CD4-positive, alpha-beta T cell (primary cell): ENCODE results near the gene LRPPRC. TPM values are rescaled to one million over a fixed set of nuclear protein-coding genes. Genes with fewer than 3 reads are reported as not detected.

ENCODE experiments used
- ATAC-seq: fragments of 200-7000 bp; cut with Tn5 transposase; one replicate; pipeline ENCODE4 v1.10.0; 2022; ENCODE audit warnings: mild to moderate bottlenecking; ENCODE audit not compliant: poor library complexity
- CTCF ChIA-PET: fragments of 350-600 bp; sonication (Branson Sonifier 250); formaldehyde crosslinking; loops from one replicate; lab custom pipeline; 2021; ENCODE audit warnings: antibody characterized with exemption, inconsistent platforms; lab: Charles Lee
- POLR2A ChIA-PET: fragments of 350-600 bp; sonication (Branson Sonifier 250); formaldehyde crosslinking; loops from one replicate; lab custom pipeline; 2021; ENCODE audit warnings: antibody characterized with exemption, inconsistent platforms; lab: Charles Lee
- DNase-seq, 14 experiments: peaks; one replicate each; pipeline ENCODE4 v3.0.0-alpha.2; 2013 to 2020; ENCODE audit warnings: mixed read lengths in 2 of 14
- H3K27ac ChIP-seq, 2 donors: one replicate each; pipeline versions ENCODE4 v1.5.1 to v1.7.0; 2013; ENCODE audit warnings: low read length in 2 of 2, low read depth in 1 of 2, mild to moderate bottlenecking in 1 of 2
- H3K27me3 ChIP-seq, 2 experiments: 1 replicate in 1 of 2; 2 replicates in 1 of 2; pipeline versions ENCODE4 v1.6.1 to v1.7.0; 2013; ENCODE audit warnings: low read length in 2 of 2, control low read depth in 1 of 2, mild to moderate bottlenecking in 1 of 2, moderate library complexity in 1 of 2; ENCODE audit not compliant: insufficient read depth in 2 of 2, control insufficient read depth in 1 of 2
- H3K36me3 ChIP-seq: one replicate; pipeline ENCODE4 v1.6.1; 2013; ENCODE audit warnings: low read length, control low read depth; ENCODE audit not compliant: insufficient read depth
- H3K4me1 ChIP-seq: one replicate; pipeline ENCODE4 v1.6.1; 2013; ENCODE audit warnings: low read length, control low read depth; ENCODE audit not compliant: insufficient read depth
- H3K4me3 ChIP-seq: one replicate; pipeline ENCODE4 v1.5.1; 2013; ENCODE audit warnings: mild to moderate bottlenecking, low read length, moderate library complexity
- H3K9me3 ChIP-seq, 2 experiments: 1 replicate in 1 of 2; 2 replicates in 1 of 2; pipeline versions ENCODE4 v1.6.1 to v1.7.0; 2013; ENCODE audit warnings: low read length in 2 of 2, mild to moderate bottlenecking in 2 of 2, control low read depth in 1 of 2, moderate library complexity in 1 of 2; ENCODE audit not compliant: control insufficient read depth in 1 of 2, insufficient read depth in 1 of 2
- H3K27ac Mint-ChIP-seq: one replicate; pipeline ENCODE4 v1.8.0; 2020; ENCODE audit warnings: mixed read lengths
- H3K27me3 Mint-ChIP-seq: one replicate; pipeline ENCODE4 v1.8.0; 2021; ENCODE audit warnings: mixed read lengths
- H3K36me3 Mint-ChIP-seq: one replicate; pipeline ENCODE4 v1.8.0; 2021; ENCODE audit warnings: low read depth, mixed read lengths
- H3K4me1 Mint-ChIP-seq: one replicate; pipeline ENCODE4 v1.8.0; 2021; ENCODE audit warnings: low read depth, mixed read lengths
- H3K4me3 Mint-ChIP-seq: one replicate; pipeline ENCODE4 v1.8.0; 2020; ENCODE audit warnings: mild to moderate bottlenecking, mixed read lengths
- H3K9me3 Mint-ChIP-seq: one replicate; pipeline ENCODE4 v1.8.0; 2020; ENCODE audit warnings: mixed read lengths
- CTCF ChIP-seq: fragments of 200-600 bp; IDR thresholded peaks from one replicate; pipeline ENCODE4 v1.8.0; 2022; ENCODE audit warnings: antibody characterized with exemption, mild to moderate bottlenecking
- intact Hi-C, 2 experiments: fragments of 100-400 bp; cut with DNase I in 1 of 2; cut with micrococcal nuclease in 1 of 2; formaldehyde crosslinking; loops; one replicate each; pipeline versions ENCODE4 v1.15.1 to v1.9.0; 2023 to 2025; cut with DNase I, micrococcal nuclease
- total RNA-seq, 174 experiments: library from RNA in 2 of 174; stranded (reverse) in 2 of 174; gene quantifications; one replicate each; pipeline ENCODE4 v1.2.3 and lab custom pipeline; 2021 to 2026

LRPPRC gene
- total RNA-seq, 2 experiments from 2014 or later = 55.2 to 55.4 TPM

- Histone ChIP-seq H3K27ac (no peak overlapping the region), H3K36me3 (no peaks in the 10 kb centered on the region), H3K9me3 (peaks cover 0 to 8% of the 10 kb centered on the region in 2 experiments), H3K27me3 (peaks cover 14 to 22% of the 10 kb centered on the region in 2 experiments), H3K4me1 (no peaks in the 10 kb centered on the region), H3K4me3 (no peak overlapping the region)
- Mint-ChIP-seq H3K9me3 (no peaks in the 10 kb centered on the region), H3K27me3 (peaks cover 47% of the 10 kb centered on the region), H3K27ac (no peak overlapping the region), H3K36me3 (no peaks in the 10 kb centered on the region), H3K4me3 (no peak overlapping the region), H3K4me1 (no peaks in the 10 kb centered on the region)
- intact Hi-C loops = no loop called here
- POLR2A ChIA-PET = no interaction called here
- DNase-seq (no peak), ATAC-seq (no peak)
- CTCF ChIA-PET = no interaction called here
- TF ChIP-seq CTCF = no peak
These were observed 143.5 kb downstream of the LRPPRC start for GRCh38 chr2:43852196-43852730.

GRCh38 chr2:43851011-43851980 is 144.5 kb downstream of the LRPPRC start:
- ATAC-seq (no peak), DNase-seq (peak in 1 of 14 experiments; percentile 27)
- peaks cover 14% of the 10 kb centered on the region in 2 experiments for H3K27me3 ChIP-seq
- Mint-ChIP-seq H3K36me3 (no peaks in the 10 kb centered on the region), H3K4me1 (no peaks in the 10 kb centered on the region), H3K9me3 (no peaks in the 10 kb centered on the region), H3K27ac (no peak overlapping the region), H3K27me3 (peaks cover 41% of the 10 kb centered on the region), H3K4me3 (no peak overlapping the region)
- intact Hi-C loops = no loop called here
- POLR2A ChIA-PET = no interaction called here
- no peaks in the 10 kb centered on the region for H3K36me3 ChIP-seq
- TF ChIP-seq CTCF = no peak
- H3K4me1 ChIP-seq = no peaks in the 10 kb centered on the region
- no peak overlapping the region for H3K27ac ChIP-seq
- peaks cover 0 to 8% of the 10 kb centered on the region in 2 experiments for H3K9me3 ChIP-seq
- H3K4me3 ChIP-seq = no peak overlapping the region
- CTCF ChIA-PET = no interaction called here

- Mint-ChIP-seq H3K4me3 (no peak overlapping the region), H3K9me3 (no peaks in the 10 kb centered on the region)
These were observed 147.6 kb downstream of the LRPPRC start for GRCh38 chr2:43848214-43848613.

More at GRCh38 chr2:43848214-43848613, 147.6 kb downstream of the LRPPRC start:
- no peak for ATAC-seq
- H3K27me3 ChIP-seq = peaks cover 7 to 11% of the 10 kb centered on the region in 2 experiments
- no peak for DNase-seq
- H3K4me3 ChIP-seq = no peak overlapping the region
- H3K27me3 Mint-ChIP-seq = peaks cover 20% of the 10 kb centered on the region
- no peak overlapping the region for H3K27ac Mint-ChIP-seq
- H3K36me3 ChIP-seq = no peaks in the 10 kb centered on the region
- peaks cover 0 to 8% of the 10 kb centered on the region in 2 experiments for H3K9me3 ChIP-seq
- no peaks in the 10 kb centered on the region for H3K36me3 Mint-ChIP-seq
- H3K4me1 ChIP-seq = no peaks in the 10 kb centered on the region
- intact Hi-C loops = no loop called here
- TF ChIP-seq CTCF = no peak
- no peak overlapping the region for H3K27ac ChIP-seq
- ChIA-PET POLR2A (no interaction called here), CTCF (interaction anchor here (0.5 kb wide), 1 partner anchor 52 kb away, joined by 3 read pairs; no protein-coding TSS in a partner anchor)
- no peaks in the 10 kb centered on the region for H3K4me1 Mint-ChIP-seq
